ENCODE results near the gene CHRNE.

The CHRNE gene

DNA sequence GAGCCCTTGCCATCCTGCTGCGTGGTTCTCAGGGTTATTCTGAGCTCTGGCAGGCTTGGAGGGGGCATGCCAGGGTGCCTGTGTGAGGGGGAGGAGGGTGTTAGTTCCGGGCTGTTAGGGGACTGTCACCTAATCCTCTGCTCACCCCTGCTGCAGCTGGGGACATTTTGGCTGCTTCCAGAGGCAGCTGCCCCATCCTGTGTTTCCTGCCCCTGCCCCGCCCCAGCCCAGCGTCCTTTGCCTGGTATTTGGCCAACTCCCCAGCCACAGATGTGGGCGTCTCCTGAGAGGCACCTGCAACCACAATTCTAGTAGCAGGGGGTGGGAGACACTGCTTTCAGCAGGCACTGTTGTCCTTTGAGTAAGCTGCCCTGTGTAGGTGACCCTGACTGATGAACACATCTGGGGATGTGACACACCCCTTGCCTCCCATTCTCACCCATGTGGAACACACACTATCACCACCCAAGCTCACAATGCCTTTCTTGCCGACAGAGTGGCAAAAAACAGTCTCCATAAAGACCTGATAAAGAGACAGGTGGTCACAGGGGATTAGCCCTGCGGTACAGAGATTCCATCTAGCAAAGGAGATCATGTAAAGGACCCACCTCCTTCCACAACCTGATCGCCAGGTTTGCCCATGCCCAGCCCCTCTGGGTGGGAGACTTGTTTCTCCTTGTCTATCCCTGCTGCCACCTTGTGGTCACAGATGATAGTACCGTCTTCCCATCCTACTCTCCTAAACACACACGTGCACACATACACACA is at the start of gene CHRNE:
Gene CHRNE, minus strand, starts transcription at position 48 of the 768 bp plus-strand sequence. Its CDS starts 35 bp downstream, at position 13.
- DNase-seq: peak; percentile 24 to 68

DNA sequence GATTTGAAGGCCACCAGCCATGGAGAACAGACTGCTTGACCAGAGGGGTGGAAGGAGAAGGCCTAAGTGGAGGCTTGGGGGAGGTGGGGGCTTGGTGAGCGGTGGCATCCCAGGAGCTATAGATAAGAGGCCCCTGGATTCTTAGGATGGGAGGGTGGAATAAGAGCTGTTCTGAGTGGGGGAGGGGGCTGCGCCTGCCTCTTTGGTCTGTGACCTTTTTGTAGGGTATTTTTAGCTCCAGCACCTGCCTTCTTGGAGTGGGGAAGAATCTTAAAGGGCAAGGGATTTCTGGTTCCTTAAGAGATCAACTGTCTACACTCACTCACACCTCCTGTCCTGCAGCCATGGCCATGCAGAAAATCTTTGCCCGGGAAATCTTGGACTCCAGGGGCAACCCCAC is 48.6 kb upstream of the CHRNE start:
- DNase-seq: no peak

DNA sequence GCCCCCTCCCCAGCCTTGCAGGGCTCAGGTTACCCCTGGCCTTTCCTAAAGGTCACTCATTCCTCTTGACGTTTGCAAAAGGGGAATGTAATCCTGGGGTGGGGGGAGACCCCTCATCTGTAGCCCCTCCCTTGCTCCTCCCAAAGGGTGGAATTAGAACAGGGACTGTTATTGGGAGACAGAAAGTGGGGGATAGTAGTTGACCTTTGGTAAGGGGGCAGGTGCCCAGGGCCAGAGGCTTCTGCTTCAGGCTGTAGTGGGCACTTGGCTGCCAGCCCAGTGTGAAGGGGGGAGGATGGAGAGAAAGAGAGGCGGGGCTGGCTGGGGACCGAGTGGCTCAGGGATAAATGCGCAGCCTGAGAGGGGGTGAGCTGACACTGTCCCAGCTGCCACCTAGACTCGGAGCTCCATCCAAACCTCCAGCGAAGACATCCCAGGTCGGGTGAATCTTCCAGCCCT is 47.9 kb upstream of the CHRNE start, which contains the start of gene ENO3:
Gene ENO3, plus strand, starts transcription at position 374 of the 459 bp plus-strand sequence. CDS start 711 bp downstream, outside the sequence.
- no peak for DNase-seq

DNA sequence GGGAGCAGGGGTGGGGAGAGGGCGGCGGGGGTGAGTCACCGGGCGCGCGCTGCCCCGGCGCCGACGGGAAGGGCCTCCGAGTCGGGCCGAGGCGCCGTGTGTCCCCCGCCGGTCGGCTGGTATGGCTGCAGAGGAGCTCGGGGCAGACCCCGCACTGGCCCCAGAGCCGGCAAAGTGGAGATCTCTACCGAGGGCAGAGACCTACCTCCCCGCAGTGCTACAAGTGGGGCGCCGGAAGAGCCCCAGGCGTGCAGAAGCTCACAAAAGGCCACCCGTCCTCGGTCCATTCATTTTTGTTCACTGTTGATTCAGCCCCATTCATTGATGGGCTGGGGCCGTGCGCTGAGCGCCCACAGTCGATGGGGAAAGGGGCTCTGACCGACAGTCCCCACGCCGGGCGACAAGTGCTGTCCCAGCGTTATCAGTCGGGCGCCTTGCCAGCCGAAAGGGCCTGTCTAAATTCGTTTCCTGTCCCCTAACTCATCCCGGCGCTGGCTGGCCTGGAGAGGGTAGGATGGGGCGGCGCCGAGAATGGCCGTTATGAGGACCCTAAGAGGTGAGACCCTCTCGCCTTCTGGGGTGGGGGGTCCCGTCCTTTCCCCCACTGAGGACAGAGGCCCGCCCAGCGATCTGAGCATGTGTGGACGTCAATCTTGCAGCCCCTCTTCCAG is 47.3 kb upstream of the CHRNE start:
- DNase-seq: peak in 1 of 2 experiments; percentile 47

DNA sequence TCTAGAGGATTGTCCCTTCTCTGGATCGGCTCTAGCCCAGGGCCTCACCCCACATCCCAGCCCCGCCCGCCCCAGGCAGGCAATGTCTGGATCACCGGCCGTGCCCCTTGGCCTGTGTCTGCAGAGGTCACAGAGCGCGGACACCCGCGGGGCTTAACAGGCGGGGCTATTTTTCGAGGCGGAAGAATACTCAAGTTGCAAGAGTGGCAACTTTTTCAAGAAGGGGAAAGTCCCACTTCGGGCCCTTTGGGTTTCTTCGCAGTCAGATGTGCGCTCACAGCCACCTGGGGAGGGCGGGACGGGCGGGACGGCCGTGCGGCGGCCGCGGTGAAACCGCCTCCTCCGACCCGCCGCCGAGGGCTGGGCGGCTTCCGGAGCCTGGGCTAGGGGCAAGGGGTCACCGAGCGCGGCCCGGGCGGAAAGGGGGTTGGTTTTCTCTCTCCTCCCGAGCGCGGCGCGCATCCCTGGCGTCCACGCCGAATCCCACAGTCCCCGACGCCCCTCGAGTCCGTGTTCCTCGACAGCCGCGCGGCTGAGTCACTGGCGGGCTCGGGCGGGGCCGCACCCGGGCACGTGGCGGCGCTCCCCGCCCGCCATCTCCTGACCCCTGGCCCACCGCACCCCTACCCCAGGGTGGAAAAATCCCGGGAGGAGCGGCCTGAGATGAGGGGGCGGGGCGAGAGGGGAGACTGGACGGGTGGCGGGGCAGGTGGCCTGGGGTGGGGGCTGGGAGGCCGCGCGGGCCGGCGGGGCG is 46.6 kb upstream of the CHRNE start:
- DNase-seq: peak; percentile 49 to 80

DNA sequence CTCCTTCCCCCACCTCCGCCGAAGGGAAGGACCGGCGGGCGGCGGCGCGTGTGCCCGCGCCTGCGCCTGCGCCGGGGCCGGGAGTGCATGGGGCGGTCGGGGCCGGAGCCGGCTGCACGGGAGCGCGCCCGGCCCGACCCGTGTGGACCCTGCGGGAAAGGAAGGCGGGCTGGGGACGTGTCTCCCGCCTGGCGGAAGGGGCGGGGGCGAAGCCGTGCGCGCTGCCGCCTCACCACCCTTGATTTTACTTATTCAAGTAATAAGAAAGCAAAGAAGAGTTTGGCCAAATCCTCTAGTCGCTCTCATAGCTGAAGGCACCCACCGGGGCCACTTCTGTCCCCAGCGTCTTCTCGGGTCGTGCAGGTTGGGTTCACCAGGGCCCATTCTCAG is 46.0 kb upstream of the CHRNE start:
- peak; percentile 40 to 85 for DNase-seq

DNA sequence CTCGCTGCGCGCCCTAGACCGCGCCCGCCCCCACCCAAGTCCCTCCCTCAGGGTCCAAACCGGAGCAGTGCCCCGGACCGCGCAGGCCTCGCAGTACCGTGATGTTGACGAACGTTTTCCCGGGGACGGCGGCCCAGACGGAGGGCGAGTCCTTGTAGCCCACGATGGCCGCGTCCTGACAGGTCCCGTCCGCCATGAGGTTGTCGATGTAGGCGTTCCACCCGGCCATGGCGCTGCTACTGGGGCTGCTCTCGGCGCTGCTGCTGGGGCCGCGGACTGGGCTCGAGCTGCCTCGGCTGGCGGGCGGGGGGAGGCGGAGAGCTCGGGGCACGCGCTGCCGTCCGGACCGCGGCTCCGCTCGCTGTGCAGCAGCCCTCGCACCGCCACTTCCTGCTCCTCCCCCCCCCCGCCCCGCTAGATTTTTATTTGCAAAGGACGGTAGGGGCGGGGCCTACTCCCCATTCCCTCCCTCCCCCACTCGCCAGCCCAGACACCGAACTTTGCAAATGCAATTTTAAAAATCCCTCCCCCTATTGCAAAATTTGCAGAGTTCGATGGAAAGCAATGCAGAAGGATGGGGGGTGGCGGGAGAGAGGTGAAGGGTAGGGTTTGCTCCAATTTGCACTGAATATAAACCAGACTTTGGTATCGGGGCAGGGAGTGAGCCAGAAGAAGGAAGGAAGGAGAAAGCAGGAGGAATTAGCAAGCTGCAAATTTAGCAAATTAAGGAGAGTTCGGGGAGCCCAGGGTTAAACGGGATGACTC is 45.5 kb upstream of the CHRNE start, which contains the start of gene PFN1:
Gene PFN1, minus strand, starts transcription at position 365 of the 765 bp plus-strand sequence. Its CDS starts 136 bp downstream, at position 229.
- peak; percentile 69 to 85 for DNase-seq

DNA sequence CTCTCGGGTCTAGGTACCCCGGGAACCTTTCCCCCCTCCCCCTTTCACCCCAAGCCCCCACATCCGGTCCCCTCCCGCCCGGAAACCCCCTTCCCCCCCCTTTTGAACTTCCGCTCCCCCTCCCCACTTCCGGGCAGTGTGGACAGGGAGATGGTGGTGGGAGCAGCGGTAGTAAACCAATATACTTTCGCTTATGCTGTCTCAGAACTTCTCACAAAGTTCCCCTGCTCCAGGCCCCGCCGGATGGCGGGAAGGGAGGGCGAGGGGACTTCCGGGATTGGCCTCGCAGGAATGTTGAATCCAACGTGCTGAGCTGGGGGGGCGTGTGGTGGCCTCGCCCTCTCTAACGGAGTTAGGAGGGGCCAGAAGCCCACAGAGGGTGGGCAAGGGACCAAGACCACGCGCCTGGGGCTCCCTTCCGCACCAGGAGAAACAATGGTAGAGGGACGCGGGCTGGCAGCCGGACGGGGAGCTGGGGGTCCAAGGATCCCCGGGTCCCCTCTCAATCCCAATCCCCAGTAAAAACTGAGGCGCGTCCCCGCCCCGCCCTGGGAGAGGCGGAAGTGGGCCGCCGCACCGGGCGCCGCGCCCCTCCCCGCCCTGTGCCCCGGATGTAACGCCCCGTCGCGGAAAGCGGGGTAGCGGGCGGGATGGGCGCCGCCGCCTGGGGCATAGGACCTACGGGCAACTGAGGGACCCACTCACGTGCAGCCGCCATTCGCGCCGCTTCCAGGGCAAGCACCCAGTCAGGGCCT is 44.7 kb upstream of the CHRNE start:
- peak; percentile 27 to 59 for DNase-seq

DNA sequence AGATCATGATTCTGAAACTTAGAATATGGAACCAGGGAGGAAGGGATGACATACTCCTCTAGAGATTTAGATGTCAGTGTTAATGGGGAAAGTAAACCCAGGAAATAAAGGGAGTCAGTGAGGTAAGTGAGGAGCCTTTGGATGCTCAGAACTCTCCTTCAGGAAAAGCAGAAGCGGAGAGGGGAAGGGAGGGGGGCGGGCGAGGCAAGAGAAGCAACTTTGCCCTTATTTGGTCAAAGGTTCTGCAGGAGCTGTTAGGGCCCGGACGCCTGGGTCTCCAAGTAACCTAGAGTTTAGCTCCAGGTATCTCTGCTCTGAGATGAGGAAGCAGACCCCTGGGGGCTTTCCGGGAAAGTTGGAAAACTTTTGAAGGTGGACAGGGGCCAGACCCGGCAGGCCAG is 44.1 kb upstream of the CHRNE start:
- peak in 1 of 2 experiments; percentile 50 for DNase-seq

DNA sequence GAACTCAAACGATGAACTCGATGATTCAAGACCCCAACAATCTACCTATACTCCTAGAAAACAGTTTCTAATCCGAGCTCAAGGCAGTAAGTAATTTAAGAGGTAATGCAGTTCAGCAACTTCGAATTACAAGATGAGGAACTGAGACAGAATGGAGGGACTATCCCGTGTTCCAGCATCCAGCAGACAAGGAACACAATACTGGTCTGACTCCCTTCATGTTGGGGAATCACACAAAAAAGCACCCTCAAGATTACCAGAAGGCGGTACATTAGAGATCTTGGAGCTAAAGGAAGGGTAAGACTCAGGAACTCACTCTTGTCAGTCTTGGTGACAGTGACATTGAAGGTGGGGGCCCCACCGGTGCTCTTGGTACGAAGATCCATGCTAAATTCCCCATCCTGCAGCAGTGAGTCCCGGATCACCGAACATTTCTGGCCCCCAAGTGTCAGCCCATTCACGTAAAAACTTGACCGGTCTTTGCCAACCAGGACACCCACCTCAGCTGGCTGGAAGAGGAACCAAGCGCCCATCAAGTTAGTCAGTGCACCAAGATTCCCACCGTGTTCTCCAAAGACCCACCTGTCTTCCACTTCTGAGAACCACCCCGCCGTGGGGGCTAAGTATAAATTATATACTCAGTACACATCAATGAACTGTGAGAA is 43.5 kb upstream of the CHRNE start:
- DNase-seq: no peak

DNA sequence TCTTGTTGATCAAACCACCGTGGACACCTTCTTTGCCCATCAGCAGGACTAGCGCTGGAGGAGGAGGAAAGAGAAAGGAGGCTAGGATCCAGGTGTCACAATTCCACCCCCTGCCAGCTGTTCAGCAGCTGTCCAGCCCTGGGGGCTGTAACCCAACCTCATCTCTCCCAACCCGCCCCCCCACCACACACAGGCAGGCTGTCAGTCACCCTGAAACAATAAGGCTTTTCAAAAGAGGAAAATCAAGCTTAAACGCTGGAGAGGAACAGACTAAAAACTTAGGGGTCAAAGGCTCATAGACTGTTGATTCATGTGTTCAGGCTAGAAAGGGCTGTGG is 43.0 kb upstream of the CHRNE start:
- no peak for DNase-seq

DNA sequence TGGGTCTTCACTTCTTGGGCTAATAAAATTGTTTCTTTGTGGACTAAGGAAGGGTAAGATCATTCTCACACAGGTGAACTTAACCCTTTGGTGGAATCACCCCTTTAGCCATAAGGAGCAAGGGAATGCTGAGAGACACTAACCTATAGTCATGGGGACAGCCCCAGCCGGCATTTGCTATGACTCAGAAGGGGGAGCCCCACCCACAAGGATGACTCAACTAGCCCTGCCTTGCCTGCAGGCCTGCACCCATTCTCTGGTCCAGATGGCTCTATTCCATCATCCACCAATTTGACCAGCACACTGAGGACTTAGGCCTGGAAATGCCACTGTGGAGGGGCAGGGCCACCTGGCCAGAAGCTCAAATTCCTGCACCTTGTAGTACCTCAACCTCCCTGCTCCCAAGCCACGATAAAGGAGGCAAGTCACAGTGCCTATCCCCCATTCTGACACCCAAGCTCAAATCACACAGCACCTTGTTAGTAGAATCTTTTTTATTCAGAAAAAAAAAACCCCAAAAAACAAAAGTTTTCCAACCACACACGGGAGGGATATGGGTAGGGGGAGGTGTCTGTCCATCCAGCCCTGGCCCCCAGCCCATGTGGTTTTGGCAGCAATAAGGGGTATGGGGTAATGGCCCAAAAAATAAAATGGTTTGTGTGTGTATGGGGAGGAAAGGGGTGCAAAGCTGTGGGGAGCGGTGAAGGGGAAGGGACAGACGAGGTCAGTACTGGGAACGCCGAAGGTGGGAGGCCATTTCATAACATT is 42.5 kb upstream of the CHRNE start:
- peak; percentile 72 to 84 for DNase-seq

DNA sequence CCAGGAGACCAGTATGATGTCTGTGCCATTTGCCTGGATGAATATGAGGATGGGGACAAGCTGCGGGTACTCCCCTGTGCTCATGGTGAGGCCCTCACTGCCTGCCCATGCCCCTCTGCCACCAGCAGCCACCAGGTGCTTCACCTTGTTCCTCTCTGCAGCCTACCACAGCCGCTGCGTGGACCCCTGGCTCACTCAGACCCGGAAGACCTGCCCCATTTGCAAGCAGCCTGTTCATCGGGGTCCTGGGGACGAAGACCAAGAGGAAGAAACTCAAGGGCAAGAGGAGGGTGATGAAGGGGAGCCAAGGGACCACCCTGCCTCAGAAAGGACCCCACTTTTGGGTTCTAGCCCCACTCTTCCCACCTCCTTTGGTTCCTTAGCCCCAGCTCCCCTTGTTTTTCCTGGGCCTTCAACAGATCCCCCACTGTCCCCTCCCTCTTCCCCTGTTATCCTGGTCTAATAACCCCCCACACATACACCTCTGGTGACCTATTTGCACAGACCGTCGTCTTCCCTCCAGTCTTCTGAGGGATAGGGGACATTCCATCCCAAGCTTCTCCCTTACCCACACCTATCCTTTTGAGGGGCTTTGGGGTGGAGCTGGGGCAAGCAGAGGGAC is 41.8 kb upstream of the CHRNE start:
- DNase-seq: no peak

DNA sequence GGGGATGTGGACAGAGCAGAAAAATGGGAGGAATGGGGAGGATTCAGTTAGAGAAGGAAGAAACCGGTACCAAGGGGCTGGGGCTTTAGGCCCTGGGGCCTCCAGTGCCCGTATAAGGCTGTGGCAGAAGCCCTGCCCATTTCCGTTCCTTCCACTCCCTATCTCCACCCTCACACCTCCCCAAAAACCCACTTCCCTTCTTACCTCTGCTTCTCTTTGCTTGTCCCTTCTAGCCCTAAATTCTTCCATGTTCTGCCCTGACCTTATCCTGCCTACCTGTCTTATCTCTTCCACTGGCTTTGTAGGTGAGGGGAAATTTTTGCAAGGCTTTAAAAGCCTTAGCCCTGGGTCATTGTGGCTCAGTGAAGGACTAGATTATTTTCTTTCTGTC is 41.3 kb upstream of the CHRNE start:
- no peak for DNase-seq

DNA sequence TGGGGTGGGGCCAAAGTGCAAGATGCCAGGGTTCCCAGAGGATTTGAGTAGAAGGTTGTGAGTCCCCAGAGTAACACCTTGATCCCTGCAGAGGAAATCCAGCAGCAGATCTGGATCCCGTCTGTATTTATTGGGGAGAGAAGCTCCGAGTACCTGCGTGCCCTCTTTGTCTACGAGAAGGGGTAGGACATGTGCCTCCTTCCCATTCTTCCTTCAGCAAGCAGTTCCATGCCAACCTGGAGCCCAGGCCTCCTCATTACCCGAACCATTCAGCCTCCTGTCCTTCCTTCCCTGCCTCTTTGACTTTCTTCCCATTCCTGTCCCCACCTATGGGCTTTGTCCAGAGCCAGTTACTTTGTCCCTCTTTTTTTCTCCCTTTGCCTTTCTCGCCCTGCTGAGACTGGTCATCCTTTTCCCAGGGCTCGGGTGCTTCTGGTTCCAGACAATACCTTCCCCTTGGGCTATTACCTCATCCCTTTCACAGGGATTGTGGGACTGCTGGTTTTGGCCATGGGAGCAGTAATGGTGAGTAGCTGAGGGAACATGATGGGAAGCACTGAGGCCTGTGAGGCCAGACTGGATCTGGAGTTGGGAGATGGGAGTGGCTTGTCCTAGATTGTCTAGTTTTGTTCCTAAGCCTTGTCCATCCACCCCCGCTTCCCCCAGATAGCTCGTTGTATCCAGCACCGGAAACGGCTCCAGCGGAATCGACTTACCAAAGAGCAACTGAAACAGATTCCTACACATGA is 40.0 kb upstream of the CHRNE start:
- DNase-seq: no peak

DNA sequence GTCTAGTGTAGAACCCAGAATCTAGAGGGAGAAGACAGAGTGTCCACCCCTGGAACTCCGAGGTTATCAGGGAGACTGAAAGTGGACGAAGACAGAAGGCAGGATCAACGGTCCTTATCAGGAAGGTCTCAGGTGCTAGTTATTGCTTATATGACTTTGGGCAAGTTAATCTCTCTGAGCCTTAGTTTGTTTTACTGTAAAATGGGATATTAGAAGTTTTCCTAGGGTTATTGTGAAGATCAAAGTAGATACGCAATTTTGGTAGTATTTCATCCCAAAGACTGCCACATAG is 38.4 kb upstream of the CHRNE start:
- no peak for DNase-seq

DNA sequence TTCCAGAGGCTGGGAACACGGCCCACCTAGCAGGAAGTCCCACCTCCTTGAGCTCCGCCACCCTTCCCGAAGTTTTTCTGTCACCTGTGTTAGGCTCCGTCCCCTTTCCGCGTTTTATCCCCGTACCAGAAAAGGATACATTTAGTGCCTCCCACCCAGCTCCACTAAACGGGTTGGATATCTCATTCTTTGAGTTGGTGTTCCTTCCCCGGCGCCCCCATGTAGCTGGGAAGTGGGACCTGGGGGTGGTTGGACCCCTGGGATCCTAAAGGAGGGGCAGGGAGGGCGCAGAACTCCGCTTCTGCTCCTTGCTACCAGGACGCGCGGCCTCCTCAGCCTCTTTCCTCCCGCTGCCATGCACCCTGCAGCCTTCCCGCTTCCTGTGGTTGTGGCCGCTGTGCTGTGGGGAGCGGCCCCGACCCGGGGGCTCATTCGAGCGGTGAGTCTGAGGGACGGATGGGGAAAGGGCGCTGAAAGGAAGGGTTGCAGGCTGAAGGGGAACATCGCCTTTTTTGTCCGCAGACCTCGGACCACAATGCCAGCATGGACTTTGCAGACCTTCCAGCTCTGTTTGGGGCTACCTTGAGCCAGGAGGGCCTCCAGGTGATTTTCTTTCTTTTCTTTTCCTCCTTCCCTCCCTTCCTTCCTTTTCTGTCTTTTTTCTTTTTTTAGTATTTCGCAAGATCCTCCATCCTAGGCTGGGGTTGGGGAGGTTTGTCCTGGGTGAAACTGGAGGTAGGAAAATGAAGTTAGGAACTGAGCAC is 37.8 kb upstream of the CHRNE start:
- peak in 1 of 2 experiments; percentile 86 for DNase-seq

DNA sequence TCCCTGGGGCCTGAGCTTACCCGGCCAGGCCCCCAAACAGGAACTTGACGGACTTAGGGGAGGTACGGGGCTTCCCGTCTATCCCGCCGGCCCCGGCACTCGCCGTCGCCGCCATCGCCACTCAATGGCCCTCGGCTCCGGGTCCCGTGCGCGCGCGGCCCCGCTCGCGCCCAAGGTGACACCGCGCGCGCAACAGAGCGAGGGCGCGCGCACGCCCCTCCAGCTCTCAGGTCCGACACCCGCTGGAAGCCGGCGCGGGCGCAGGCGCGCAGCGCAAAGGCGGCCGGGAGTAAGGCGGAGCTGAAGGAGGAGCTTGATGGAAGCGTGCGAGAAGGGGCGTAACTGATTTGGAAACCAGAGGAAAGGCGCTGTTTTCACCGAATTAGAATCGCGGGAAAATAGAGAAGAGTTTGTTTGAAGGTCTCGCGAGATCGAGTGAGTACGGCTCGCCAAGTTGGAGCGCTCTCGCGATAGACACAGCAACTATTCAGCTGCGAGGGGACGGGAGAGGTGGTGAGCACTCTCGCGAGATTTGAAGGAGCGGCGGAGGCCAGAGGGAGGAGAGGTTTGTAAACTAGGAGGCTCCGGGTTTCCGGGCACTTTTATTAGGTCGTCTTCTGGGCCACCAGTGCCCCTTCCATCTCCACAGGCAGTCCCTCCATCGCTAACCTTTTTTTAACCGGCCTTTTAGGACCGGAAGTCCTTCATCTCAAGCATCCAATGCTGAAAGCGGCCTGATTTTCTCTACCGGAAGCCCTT is 37.1 kb upstream of the CHRNE start, which contains the start of the genes RNF167 and SLC25A11:
Gene RNF167, plus strand, starts transcription at position 473 of the 759 bp plus-strand sequence. CDS start 642 bp downstream, outside the sequence.
Gene SLC25A11, minus strand, starts transcription at position 251 of the 759 bp plus-strand sequence. Its CDS starts 136 bp downstream, at position 115.
- peak; percentile 99 to 100 for DNase-seq
